Anterior cingulate cortex (tissue), 58 donors: ENCODE data around the gene KLHL9.
A peak's percentile ranks its signal among the peaks of the same experiment; 100 is the strongest.

ENCODE experiments used
- DNase-seq, 58 donors: peaks; one replicate each; lab custom pipeline; 2025; lab: John Stamatoyannopoulos, UW

The KLHL9 gene

GRCh38 chr9:21317956-21318923 lies 17.0 kb downstream of the KLHL9 start:
- DNase-seq, result peak in 15 of 58 donors; percentile 3 to 59 (median 13)

GRCh38 chr9:21316860-21317259 lies 18.3 kb downstream of the KLHL9 start:
- DNase-seq, result no peak

- DNase-seq, result no peak
Observed at GRCh38 chr9:21316032-21316842, 19.0 kb downstream of the KLHL9 start.

- no peak for DNase-seq
Observed at GRCh38 chr9:21314152-21314551, 21.1 kb downstream of the KLHL9 start.

- no peak for DNase-seq
Observed at GRCh38 chr9:21311889-21312288, 23.3 kb downstream of the KLHL9 start.

GRCh38 chr9:21305213-21305612 lies 30.0 kb downstream of the KLHL9 start, which contains the start of gene IFNA5:
Gene IFNA5, minus strand, starts transcription at chr9:21305313. Its CDS starts 57 bp downstream, at chr9:21305256.
- DNase-seq, result no peak

GRCh38 chr9:21295992-21296391 lies 39.2 kb downstream of the KLHL9 start:
- no peak for DNase-seq

GRCh38 chr9:21294904-21295538 lies 40.2 kb downstream of the KLHL9 start:
- no peak for DNase-seq

- DNase-seq, result no peak
Observed at GRCh38 chr9:21294364-21294774, 40.8 kb downstream of the KLHL9 start.

- no peak for DNase-seq
Observed at GRCh38 chr9:21289848-21290247, 45.4 kb downstream of the KLHL9 start.

- DNase-seq, result no peak
Observed at GRCh38 chr9:21287280-21287679, 47.9 kb downstream of the KLHL9 start.

- DNase-seq, result no peak
Observed at GRCh38 chr9:21286659-21287058, 48.5 kb downstream of the KLHL9 start.

- no peak for DNase-seq
Observed at GRCh38 chr9:21286099-21286498, 49.1 kb downstream of the KLHL9 start.

GRCh38 chr9:21281275-21281674 lies 53.9 kb downstream of the KLHL9 start:
- DNase-seq, result no peak
